ENCODE data around the gene COL9A1. TPM values are rescaled to one million over a fixed set of nuclear protein-coding genes. Genes with fewer than 3 reads are reported as not detected.

Gene COL9A1
- total and polyA plus RNA-seq, 2 of the 8 experiments (the other 6 are each of a cell fraction or from before 2014, with no cell fraction given) = 7.9 to 18.1 TPM

- TF ChIP-seq, protein P1, sequence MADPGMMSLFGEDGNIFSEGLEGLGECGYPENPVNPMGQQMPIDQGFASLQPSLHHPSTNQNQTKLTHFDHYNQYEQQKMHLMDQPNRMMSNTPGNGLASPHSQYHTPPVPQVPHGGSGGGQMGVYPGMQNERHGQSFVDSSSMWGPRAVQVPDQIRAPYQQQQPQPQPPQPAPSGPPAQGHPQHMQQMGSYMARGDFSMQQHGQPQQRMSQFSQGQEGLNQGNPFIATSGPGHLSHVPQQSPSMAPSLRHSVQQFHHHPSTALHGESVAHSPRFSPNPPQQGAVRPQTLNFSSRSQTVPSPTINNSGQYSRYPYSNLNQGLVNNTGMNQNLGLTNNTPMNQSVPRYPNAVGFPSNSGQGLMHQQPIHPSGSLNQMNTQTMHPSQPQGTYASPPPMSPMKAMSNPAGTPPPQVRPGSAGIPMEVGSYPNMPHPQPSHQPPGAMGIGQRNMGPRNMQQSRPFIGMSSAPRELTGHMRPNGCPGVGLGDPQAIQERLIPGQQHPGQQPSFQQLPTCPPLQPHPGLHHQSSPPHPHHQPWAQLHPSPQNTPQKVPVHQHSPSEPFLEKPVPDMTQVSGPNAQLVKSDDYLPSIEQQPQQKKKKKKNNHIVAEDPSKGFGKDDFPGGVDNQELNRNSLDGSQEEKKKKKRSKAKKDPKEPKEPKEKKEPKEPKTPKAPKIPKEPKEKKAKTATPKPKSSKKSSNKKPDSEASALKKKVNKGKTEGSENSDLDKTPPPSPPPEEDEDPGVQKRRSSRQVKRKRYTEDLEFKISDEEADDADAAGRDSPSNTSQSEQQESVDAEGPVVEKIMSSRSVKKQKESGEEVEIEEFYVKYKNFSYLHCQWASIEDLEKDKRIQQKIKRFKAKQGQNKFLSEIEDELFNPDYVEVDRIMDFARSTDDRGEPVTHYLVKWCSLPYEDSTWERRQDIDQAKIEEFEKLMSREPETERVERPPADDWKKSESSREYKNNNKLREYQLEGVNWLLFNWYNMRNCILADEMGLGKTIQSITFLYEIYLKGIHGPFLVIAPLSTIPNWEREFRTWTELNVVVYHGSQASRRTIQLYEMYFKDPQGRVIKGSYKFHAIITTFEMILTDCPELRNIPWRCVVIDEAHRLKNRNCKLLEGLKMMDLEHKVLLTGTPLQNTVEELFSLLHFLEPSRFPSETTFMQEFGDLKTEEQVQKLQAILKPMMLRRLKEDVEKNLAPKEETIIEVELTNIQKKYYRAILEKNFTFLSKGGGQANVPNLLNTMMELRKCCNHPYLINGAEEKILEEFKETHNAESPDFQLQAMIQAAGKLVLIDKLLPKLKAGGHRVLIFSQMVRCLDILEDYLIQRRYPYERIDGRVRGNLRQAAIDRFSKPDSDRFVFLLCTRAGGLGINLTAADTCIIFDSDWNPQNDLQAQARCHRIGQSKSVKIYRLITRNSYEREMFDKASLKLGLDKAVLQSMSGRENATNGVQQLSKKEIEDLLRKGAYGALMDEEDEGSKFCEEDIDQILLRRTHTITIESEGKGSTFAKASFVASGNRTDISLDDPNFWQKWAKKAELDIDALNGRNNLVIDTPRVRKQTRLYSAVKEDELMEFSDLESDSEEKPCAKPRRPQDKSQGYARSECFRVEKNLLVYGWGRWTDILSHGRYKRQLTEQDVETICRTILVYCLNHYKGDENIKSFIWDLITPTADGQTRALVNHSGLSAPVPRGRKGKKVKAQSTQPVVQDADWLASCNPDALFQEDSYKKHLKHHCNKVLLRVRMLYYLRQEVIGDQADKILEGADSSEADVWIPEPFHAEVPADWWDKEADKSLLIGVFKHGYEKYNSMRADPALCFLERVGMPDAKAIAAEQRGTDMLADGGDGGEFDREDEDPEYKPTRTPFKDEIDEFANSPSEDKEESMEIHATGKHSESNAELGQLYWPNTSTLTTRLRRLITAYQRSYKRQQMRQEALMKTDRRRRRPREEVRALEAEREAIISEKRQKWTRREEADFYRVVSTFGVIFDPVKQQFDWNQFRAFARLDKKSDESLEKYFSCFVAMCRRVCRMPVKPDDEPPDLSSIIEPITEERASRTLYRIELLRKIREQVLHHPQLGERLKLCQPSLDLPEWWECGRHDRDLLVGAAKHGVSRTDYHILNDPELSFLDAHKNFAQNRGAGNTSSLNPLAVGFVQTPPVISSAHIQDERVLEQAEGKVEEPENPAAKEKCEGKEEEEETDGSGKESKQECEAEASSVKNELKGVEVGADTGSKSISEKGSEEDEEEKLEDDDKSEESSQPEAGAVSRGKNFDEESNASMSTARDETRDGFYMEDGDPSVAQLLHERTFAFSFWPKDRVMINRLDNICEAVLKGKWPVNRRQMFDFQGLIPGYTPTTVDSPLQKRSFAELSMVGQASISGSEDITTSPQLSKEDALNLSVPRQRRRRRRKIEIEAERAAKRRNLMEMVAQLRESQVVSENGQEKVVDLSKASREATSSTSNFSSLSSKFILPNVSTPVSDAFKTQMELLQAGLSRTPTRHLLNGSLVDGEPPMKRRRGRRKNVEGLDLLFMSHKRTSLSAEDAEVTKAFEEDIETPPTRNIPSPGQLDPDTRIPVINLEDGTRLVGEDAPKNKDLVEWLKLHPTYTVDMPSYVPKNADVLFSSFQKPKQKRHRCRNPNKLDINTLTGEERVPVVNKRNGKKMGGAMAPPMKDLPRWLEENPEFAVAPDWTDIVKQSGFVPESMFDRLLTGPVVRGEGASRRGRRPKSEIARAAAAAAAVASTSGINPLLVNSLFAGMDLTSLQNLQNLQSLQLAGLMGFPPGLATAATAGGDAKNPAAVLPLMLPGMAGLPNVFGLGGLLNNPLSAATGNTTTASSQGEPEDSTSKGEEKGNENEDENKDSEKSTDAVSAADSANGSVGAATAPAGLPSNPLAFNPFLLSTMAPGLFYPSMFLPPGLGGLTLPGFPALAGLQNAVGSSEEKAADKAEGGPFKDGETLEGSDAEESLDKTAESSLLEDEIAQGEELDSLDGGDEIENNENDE (IDR thresholded peaks at IDR 0.05; ENCODE audit: insufficient replicate concordance, low read length) = no peak
- TF ChIP-seq HDAC6 (IDR thresholded peaks at IDR 0.05; ENCODE audit: low read depth, low read length) (no peak), CREB1 (IDR thresholded peaks at IDR 0.05) (no peak; the same call in 1 of the 2 replicates), NANOG (IDR thresholded peaks at IDR 0.05; ENCODE audit: insufficient read depth, low read depth, low read length, poor library complexity, severe bottlenecking) (no peak), EGR1 (IDR thresholded peaks at IDR 0.05; ENCODE audit: borderline replicate concordance, low read depth, low read length) (no peak), EP300 (IDR thresholded peaks at IDR 0.05; ENCODE audit: borderline replicate concordance in 1 of 2, low read depth in 2 of 2, low read length in 2 of 2) (no peak), TBP (IDR thresholded peaks at IDR 0.05; ENCODE audit: low read depth, low read length) (no peak), RAD21 (IDR thresholded peaks at IDR 0.05 in 1 of 2, conservative IDR thresholded peaks at IDR 0.05 in 1 of 2; ENCODE audit: low read depth in 2 of 2, low read length in 2 of 2) (no peak), MAX (IDR thresholded peaks at IDR 0.05) (peak; percentile 99), SAP30 (IDR thresholded peaks at IDR 0.05; ENCODE audit: insufficient read depth, insufficient replicate concordance, low read length) (no peak)
These were observed 19.9 kb downstream of the COL9A1 start (continued) for GRCh38 chr6:70282919-70283461.
